Measurements from ENCODE around the gene PDE4D.

PDE4D gene

DNA sequence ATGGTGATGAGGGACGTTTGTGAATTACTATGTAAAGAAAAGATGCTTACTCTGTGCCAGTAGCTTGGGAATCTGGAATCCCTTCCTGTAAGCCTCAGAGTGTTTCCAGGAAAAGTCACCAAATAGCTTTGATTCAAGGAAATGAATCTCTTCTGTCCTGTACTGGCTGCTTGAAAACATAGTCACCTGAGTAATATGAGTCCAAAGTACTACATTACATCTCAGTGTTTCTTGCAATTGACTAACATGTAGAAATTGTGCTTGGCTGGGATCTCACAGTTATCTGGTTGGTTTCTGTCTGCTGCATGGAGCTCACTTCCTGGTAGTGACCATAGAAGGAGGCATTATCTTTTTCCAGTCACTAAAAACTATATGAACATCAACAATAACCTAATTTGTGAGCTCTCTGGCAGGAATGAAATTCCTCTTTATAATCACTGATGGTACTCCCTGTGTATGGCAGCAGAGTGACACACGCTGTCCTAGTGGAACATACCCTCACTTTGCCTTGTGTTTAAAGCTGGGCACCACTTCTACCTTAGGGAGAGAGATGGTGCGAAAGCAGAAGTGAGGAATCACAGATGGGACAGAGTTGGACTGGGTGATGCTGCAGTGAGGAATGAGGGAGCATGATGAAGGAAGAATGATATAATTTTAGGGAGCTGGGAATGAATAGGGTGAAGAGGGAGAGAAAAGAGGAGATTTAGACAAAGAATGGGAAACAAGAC, 742.2 kb downstream of the PDE4D start:
- no peak overlapping the region for H2BK120ac ChIP-seq (ENCODE audit: low read depth, low read length)
- no peak overlapping the region for H3K23ac ChIP-seq (ENCODE audit: low read length in 2 of 2)
- H3K27ac ChIP-seq (ENCODE audit: low read length, poor library complexity, severe bottlenecking): no peak overlapping the region
- no peak overlapping the region for H2AFZ ChIP-seq (ENCODE audit: low read depth, low read length)
- H2BK12ac ChIP-seq (ENCODE audit: low read length in 2 of 2): no peak overlapping the region
- H3K4me2 ChIP-seq (ENCODE audit: low read length, poor library complexity, severe bottlenecking): no peak overlapping the region
- H3K79me1 ChIP-seq (replicated peaks; ENCODE audit: low read length, poor library complexity, severe bottlenecking): no peaks in the 10 kb centered on the region
- no peak overlapping the region for H3K18ac ChIP-seq (ENCODE audit: low read depth in 1 of 2, low read length in 2 of 2)
- no peaks in the 10 kb centered on the region for H3K36me3 ChIP-seq (ENCODE audit: control insufficient read depth in 1 of 2, insufficient read depth in 2 of 2, low read depth in 1 of 2, low read length in 2 of 2)
- no peak overlapping the region for H3K14ac ChIP-seq (ENCODE audit: low read length in 2 of 2)
- H3K9ac ChIP-seq (ENCODE audit: low read length): no peak overlapping the region
- no peak overlapping the region for H3K4me3 ChIP-seq (ENCODE audit: insufficient read depth in 1 of 2, low read depth in 1 of 2, low read length in 2 of 2)
- H3K4ac ChIP-seq (ENCODE audit: low read depth in 1 of 2, low read length in 2 of 2): no peak overlapping the region
- no peak overlapping the region for H2BK5ac ChIP-seq (ENCODE audit: low read depth, low read length, poor library complexity, severe bottlenecking)
- no peaks in the 10 kb centered on the region for H3K27me3 ChIP-seq (ENCODE audit: control insufficient read depth in 1 of 2, insufficient read depth in 1 of 2, low read length in 2 of 2)
- no peak overlapping the region for H4K91ac ChIP-seq (ENCODE audit: low read length)
- H2BK15ac ChIP-seq (ENCODE audit: low read depth, poor library complexity, severe bottlenecking): no peak overlapping the region
- no peak overlapping the region for H2AK5ac ChIP-seq (ENCODE audit: low read length, severe bottlenecking)
- H4K8ac ChIP-seq (ENCODE audit: low read length): no peak overlapping the region
- WGBS: 96% methylated on average over 3 of the region's 3 CpGs
- H3K9me3 ChIP-seq (ENCODE audit: control insufficient read depth, low read length): no peaks in the 10 kb centered on the region
- no peaks in the 10 kb centered on the region for H3K4me1 ChIP-seq (ENCODE audit: control insufficient read depth, insufficient read depth, low read depth, low read length)
- no peak for DNase-seq

DNA sequence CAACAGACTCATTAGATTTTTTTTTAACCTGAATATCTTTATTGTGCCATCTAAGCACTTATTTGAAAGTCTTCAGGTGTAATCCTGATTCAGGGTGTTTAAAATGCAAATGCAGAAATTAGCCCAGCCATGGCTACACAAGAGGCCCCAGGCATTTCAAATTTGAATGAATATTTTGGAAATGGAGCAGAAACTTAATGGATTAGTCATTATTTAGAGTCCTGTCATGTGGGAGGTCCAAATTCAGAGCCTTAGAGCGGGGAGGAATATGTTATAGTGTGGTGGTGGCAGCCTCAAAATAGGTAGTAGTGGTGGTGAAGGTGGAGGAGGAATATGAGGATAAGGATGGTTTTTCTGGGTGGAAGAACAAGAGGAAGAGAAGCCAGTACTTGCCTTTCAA, 743.7 kb downstream of the PDE4D start:
- DNase-seq: no peak
- Histone ChIP-seq H3K79me1 (replicated peaks; ENCODE audit: low read length, poor library complexity, severe bottlenecking) (no peaks in the 10 kb centered on the region), H3K9ac (ENCODE audit: low read length) (no peak overlapping the region), H3K18ac (ENCODE audit: low read depth in 1 of 2, low read length in 2 of 2) (no peak overlapping the region), H3K4ac (ENCODE audit: low read depth in 1 of 2, low read length in 2 of 2) (no peak overlapping the region), H2AK5ac (ENCODE audit: low read length, severe bottlenecking) (no peak overlapping the region), H3K36me3 (ENCODE audit: control insufficient read depth in 1 of 2, insufficient read depth in 2 of 2, low read depth in 1 of 2, low read length in 2 of 2) (no peaks in the 10 kb centered on the region), H3K14ac (ENCODE audit: low read length in 2 of 2) (no peak overlapping the region), H3K4me2 (ENCODE audit: low read length, poor library complexity, severe bottlenecking) (no peak overlapping the region), H4K91ac (ENCODE audit: low read length) (no peak overlapping the region), H4K8ac (ENCODE audit: low read length) (no peak overlapping the region), H3K9me3 (ENCODE audit: control insufficient read depth, low read length) (no peaks in the 10 kb centered on the region), H2BK15ac (ENCODE audit: low read depth, poor library complexity, severe bottlenecking) (no peak overlapping the region), H3K4me1 (ENCODE audit: control insufficient read depth, insufficient read depth, low read depth, low read length) (no peaks in the 10 kb centered on the region), H2BK120ac (ENCODE audit: low read depth, low read length) (no peak overlapping the region), H3K27ac (ENCODE audit: low read length, poor library complexity, severe bottlenecking) (no peak overlapping the region), H2BK12ac (ENCODE audit: low read length in 2 of 2) (no peak overlapping the region), H2AFZ (ENCODE audit: low read depth, low read length) (no peak overlapping the region), H3K23ac (ENCODE audit: low read length in 2 of 2) (no peak overlapping the region), H3K27me3 (ENCODE audit: control insufficient read depth in 1 of 2, insufficient read depth in 1 of 2, low read length in 2 of 2) (no peaks in the 10 kb centered on the region), H2BK5ac (ENCODE audit: low read depth, low read length, poor library complexity, severe bottlenecking) (no peak overlapping the region), H3K4me3 (ENCODE audit: insufficient read depth in 1 of 2, low read depth in 1 of 2, low read length in 2 of 2) (no peak overlapping the region)
- 100% methylated on average over 1 of the region's 1 CpG for WGBS

DNA sequence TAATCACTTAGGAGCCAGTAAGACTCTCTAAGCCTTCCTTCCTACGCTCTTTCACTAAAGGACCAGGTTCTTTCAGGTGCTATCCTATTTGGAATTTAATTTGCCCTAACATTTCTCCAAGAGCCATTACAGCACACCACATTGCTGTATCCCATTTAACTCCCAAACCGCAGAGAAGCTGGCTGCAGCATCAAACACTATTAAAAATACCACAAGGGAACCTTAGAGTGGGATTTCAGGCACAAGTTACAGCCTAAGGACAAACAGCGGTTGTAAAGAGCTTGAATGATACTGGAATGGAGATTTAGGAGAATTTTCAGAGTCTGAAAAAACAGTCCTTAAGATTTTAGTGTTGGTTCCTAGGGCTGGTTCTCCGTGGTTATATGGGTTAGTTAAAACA, 744.3 kb downstream of the PDE4D start:
- 93% methylated on average over 4 of the region's 4 CpGs for WGBS

DNA sequence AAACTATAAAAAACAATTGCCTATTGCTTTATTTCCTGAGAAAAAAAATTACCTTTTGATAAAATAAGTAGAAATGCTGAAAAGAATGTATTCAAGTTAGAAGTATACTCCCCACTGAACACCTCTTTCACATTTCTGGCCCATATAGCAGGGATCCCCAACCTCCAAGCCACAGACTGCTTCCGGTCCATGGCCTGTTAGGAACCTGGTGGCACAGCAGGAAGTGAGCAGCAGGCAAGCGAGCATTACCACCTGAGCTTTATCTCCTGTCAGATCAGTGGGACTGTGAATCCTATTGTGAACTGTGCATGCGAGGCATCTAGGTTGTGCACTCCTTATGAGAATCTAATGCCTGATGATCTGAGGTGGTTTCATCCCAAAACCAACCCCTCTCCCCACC, 746.8 kb downstream of the PDE4D start:
- Histone ChIP-seq H3K23ac (ENCODE audit: low read length in 2 of 2) (no peak overlapping the region), H2BK15ac (ENCODE audit: low read depth, poor library complexity, severe bottlenecking) (no peak overlapping the region), H2BK120ac (ENCODE audit: low read depth, low read length) (no peak overlapping the region), H2BK12ac (ENCODE audit: low read length in 2 of 2) (no peak overlapping the region), H3K14ac (ENCODE audit: low read length in 2 of 2) (no peak overlapping the region), H2AFZ (ENCODE audit: low read depth, low read length) (no peak overlapping the region), H3K4me2 (ENCODE audit: low read length, poor library complexity, severe bottlenecking) (no peak overlapping the region), H3K4me1 (ENCODE audit: control insufficient read depth, insufficient read depth, low read depth, low read length) (no peaks in the 10 kb centered on the region), H3K36me3 (ENCODE audit: control insufficient read depth in 1 of 2, insufficient read depth in 2 of 2, low read depth in 1 of 2, low read length in 2 of 2) (no peaks in the 10 kb centered on the region), H3K9ac (ENCODE audit: low read length) (no peak overlapping the region), H3K4me3 (ENCODE audit: insufficient read depth in 1 of 2, low read depth in 1 of 2, low read length in 2 of 2) (no peak overlapping the region), H3K27me3 (ENCODE audit: control insufficient read depth in 1 of 2, insufficient read depth in 1 of 2, low read length in 2 of 2) (no peaks in the 10 kb centered on the region), H3K9me3 (ENCODE audit: control insufficient read depth, low read length) (no peaks in the 10 kb centered on the region), H3K79me1 (replicated peaks; ENCODE audit: low read length, poor library complexity, severe bottlenecking) (no peaks in the 10 kb centered on the region), H3K18ac (ENCODE audit: low read depth in 1 of 2, low read length in 2 of 2) (no peak overlapping the region), H4K91ac (ENCODE audit: low read length) (no peak overlapping the region), H3K27ac (ENCODE audit: low read length, poor library complexity, severe bottlenecking) (no peak overlapping the region), H2BK5ac (ENCODE audit: low read depth, low read length, poor library complexity, severe bottlenecking) (no peak overlapping the region), H3K4ac (ENCODE audit: low read depth in 1 of 2, low read length in 2 of 2) (no peak overlapping the region), H2AK5ac (ENCODE audit: low read length, severe bottlenecking) (no peak overlapping the region), H4K8ac (ENCODE audit: low read length) (no peak overlapping the region)
- 94% methylated on average over 3 of the region's 3 CpGs for WGBS
- no peak for DNase-seq

More for the DNA sequence above, 744.3 kb downstream of the PDE4D start:
- Histone ChIP-seq H3K18ac (ENCODE audit: low read depth in 1 of 2, low read length in 2 of 2) (no peak overlapping the region), H3K9me3 (ENCODE audit: control insufficient read depth, low read length) (no peaks in the 10 kb centered on the region), H4K8ac (ENCODE audit: low read length) (no peak overlapping the region), H2BK120ac (ENCODE audit: low read depth, low read length) (no peak overlapping the region), H3K9ac (ENCODE audit: low read length) (no peak overlapping the region), H4K91ac (ENCODE audit: low read length) (no peak overlapping the region), H2BK5ac (ENCODE audit: low read depth, low read length, poor library complexity, severe bottlenecking) (no peak overlapping the region), H3K4me2 (ENCODE audit: low read length, poor library complexity, severe bottlenecking) (no peak overlapping the region), H2AK5ac (ENCODE audit: low read length, severe bottlenecking) (no peak overlapping the region), H3K36me3 (ENCODE audit: control insufficient read depth in 1 of 2, insufficient read depth in 2 of 2, low read depth in 1 of 2, low read length in 2 of 2) (no peaks in the 10 kb centered on the region), H3K79me1 (replicated peaks; ENCODE audit: low read length, poor library complexity, severe bottlenecking) (no peaks in the 10 kb centered on the region), H3K27me3 (ENCODE audit: control insufficient read depth in 1 of 2, insufficient read depth in 1 of 2, low read length in 2 of 2) (no peaks in the 10 kb centered on the region), H2BK15ac (ENCODE audit: low read depth, poor library complexity, severe bottlenecking) (no peak overlapping the region), H2AFZ (ENCODE audit: low read depth, low read length) (no peak overlapping the region), H3K4me3 (ENCODE audit: insufficient read depth in 1 of 2, low read depth in 1 of 2, low read length in 2 of 2) (no peak overlapping the region), H3K4me1 (ENCODE audit: control insufficient read depth, insufficient read depth, low read depth, low read length) (no peaks in the 10 kb centered on the region), H3K27ac (ENCODE audit: low read length, poor library complexity, severe bottlenecking) (no peak overlapping the region), H2BK12ac (ENCODE audit: low read length in 2 of 2) (no peak overlapping the region), H3K4ac (ENCODE audit: low read depth in 1 of 2, low read length in 2 of 2) (no peak overlapping the region), H3K14ac (ENCODE audit: low read length in 2 of 2) (no peak overlapping the region), H3K23ac (ENCODE audit: low read length in 2 of 2) (no peak overlapping the region)
- DNase-seq: no peak

Data from mesenchymal stem cell (in vitro differentiated cells and primary cell).